HG03039 (cell line): ENCODE measurements around the gene MARK2.
"Not testable (repeated sequence)": the region's sequence is repeated elsewhere in the genome, so short reads cannot be mapped to it uniquely, and the experiment has no call there.

ENCODE experiments used
- ATAC-seq: cut with Tn5 transposase; IDR thresholded peaks from one replicate; pipeline ENCODE4 v1.9.1; 2021; ENCODE audit warnings: mild to moderate bottlenecking, moderate library complexity; ENCODE audit not compliant: unreplicated experiment

The MARK2 gene

GRCh38 chr11:63853476-63853875 lies 14.6 kb downstream of the MARK2 start:
- no peak for ATAC-seq

GRCh38 chr11:63854696-63855095 lies 15.8 kb downstream of the MARK2 start:
- ATAC-seq = no peak

GRCh38 chr11:63855975-63856374 lies 17.1 kb downstream of the MARK2 start:
- ATAC-seq = no peak

GRCh38 chr11:63858628-63859550 lies 20.0 kb downstream of the MARK2 start:
- ATAC-seq = no peak

- no peak for ATAC-seq
These were observed 24.0 kb downstream of the MARK2 start for GRCh38 chr11:63862923-63863322.

- not testable (repeated sequence) for ATAC-seq
These were observed 24.7 kb downstream of the MARK2 start for GRCh38 chr11:63863620-63864019.

- ATAC-seq = no peak
These were observed 27.3 kb downstream of the MARK2 start for GRCh38 chr11:63866211-63866610.

- ATAC-seq = no peak
These were observed 28.6 kb downstream of the MARK2 start for GRCh38 chr11:63867511-63867910.

- ATAC-seq = no peak
These were observed 29.6 kb downstream of the MARK2 start for GRCh38 chr11:63868399-63869064.

GRCh38 chr11:63869171-63869591 lies 30.3 kb downstream of the MARK2 start:
- ATAC-seq = no peak

GRCh38 chr11:63869683-63870082 lies 30.8 kb downstream of the MARK2 start:
- ATAC-seq = no peak

GRCh38 chr11:63870351-63871140 lies 31.6 kb downstream of the MARK2 start:
- no peak for ATAC-seq

GRCh38 chr11:63871962-63872799 lies 33.3 kb downstream of the MARK2 start:
- ATAC-seq = peak; percentile 91

- ATAC-seq = no peak
These were observed 33.9 kb downstream of the MARK2 start for GRCh38 chr11:63872800-63873197.

- no peak for ATAC-seq
These were observed 34.4 kb downstream of the MARK2 start for GRCh38 chr11:63873311-63873710.

GRCh38 chr11:63874511-63874910 lies 35.6 kb downstream of the MARK2 start:
- ATAC-seq = no peak

GRCh38 chr11:63875506-63876065 lies 36.7 kb downstream of the MARK2 start:
- no peak for ATAC-seq

- no peak for ATAC-seq
These were observed 37.7 kb downstream of the MARK2 start for GRCh38 chr11:63876616-63877015.

- no peak for ATAC-seq
These were observed 38.8 kb downstream of the MARK2 start for GRCh38 chr11:63877658-63878241.
